Measurements from ENCODE around the gene AXIN1. TPM values are rescaled to one million over a fixed set of nuclear protein-coding genes. Genes with fewer than 3 reads are reported as not detected.

AXIN1 gene
- polyA plus RNA-seq, 1 donor = 12.4 TPM

DNA sequence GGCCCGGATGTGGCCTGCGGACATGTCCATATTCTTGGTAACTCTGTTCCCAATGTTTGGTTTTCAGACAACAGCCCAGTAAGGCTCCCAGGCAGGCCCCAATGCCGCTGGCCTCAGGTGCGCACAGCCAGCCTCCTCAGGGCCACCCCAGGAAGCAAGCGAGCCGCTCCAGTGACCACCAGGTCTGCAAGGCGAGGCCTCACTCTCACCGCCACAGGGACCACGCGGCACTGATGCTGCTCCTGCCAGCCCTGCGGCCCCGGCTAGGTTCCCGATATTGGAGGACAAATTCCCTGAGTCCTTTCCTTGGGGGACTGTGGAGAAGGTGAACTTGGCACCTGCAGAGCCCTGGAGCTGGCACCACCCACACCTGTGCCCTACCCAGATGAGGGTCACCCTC lies 50.6 kb downstream of the AXIN1 start:
- no peak for DNase-seq

DNA sequence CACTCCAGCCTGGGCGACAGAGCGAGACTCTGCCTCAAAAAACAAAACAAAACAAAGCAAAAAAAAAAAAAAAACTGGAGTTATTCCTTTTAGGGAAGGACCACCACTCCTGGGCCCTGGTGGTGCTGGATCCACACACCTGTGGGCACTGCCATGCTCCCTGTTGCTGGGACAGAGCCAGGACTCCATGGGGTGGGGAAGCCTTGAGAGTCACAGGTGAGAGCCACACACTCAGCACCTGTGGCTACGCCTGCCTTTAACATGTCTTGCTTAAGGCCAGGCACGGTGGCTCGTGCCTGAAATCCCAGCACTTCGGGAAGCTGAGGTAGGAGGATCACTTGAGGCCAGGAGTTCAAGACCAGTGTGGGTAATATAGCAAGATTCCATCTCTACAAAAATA lies 51.3 kb downstream of the AXIN1 start:
- DNase-seq = no peak

DNA sequence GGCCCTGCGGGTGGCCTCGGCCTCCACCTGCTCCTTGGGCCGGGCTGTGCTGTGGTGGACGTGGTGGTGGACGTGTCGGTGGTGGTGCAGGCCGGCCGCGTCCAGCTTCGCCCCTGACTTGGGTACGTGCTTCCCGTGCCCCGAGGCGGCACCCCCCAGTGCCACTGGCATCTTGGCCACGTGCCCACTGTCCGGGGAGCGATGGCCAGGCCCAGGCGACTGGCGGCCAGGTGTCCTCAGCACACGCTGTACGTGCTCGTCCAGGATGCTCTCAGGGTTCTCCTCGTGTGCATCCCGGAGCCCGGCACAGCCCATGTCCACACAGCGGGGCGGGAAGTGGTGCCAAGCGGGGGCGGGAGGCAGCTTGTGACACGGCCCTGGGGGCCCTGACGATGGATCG lies 54.7 kb downstream of the AXIN1 start:
- DNase-seq = no peak

DNA sequence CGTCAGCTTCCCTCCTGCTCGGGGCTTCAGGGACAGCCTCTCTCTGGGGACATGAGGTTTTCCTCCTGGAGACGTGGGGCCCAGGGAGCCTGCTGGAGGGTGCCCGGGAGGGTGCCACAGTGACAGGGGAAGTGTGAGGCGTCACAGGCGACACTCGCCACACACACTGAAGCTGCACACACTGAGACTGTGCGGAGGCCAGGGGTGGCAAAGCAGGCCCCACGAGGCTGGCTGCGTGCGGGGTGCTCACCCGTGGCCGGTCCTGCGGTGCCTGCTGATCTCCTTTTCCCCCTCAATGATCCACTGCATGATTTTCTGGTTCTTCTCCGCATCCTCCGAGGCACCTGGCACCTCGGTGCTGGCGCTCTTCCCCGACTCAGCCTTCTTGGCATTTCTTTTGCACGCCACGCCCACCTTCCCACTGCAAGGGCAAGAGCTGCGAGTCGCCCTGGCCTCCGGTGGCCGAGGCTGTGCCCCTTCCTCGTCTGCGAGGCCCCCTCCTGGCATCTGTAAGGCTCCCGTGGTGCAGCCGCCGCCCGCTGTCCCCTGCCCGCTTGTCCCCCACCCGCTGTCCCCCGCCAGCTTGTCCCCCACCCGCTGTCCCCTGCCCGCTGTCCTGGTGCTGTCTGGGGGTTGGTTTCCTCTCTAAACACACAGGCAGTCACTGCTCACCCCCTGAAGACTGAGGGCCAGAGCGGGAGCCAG lies 55.6 kb downstream of the AXIN1 start:
- no peak for DNase-seq

DNA sequence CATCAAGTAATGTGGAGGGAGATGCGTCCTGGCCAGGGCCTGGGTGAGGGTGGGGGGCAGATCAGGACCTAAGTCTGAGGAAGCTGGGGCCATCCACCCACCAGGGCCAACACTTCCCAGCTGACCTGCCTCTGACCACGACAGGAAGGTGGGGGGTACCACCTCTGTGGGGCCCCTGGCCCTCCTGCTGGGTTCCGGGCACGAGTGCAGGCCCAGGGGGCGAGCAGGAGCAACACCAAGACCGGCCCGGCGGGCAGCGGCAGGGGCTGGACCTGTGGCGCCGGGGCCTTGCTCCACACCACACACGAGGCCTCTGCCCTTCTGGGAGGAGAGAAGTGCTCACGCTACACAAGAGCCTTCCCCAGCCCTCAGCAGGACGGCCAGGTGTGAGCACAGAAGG lies 56.2 kb downstream of the AXIN1 start:
- DNase-seq = no peak

DNA sequence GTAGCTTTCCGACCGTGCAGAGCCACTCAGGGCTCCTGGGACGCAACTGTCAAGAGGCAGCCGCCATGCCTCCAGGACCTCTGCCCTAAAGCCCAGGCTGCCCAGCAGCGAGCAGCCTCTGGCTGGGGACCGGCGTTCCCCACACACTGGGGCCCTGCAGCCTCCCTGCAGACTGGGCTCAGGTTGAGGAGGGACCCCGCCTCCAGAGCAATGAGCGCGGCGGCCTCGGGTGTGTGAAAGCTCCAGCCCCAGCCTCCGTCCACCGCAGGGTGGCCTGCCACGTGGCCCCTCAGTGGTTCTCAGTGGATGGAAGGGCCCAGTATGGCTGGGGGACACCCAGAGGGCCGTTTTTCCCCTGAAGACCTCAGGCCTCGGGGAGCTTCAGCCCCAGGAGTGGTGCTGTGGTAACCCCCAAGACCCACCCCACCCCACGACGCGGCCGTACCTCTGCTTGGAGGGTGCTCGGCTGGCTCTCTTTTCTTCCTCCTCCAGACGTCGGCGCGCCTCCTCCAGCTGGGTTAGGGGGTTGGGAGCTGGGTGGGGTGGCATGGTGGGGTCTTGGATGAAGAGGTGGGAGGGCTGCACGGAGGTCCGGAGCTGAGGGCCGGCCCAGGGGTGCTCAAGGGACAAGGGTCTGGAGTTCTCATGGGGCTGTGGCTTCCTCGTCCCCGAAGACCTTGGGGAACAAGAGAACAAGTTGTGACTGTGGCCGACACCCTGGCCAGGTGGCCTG lies 59.3 kb downstream of the AXIN1 start:
- no peak for DNase-seq

DNA sequence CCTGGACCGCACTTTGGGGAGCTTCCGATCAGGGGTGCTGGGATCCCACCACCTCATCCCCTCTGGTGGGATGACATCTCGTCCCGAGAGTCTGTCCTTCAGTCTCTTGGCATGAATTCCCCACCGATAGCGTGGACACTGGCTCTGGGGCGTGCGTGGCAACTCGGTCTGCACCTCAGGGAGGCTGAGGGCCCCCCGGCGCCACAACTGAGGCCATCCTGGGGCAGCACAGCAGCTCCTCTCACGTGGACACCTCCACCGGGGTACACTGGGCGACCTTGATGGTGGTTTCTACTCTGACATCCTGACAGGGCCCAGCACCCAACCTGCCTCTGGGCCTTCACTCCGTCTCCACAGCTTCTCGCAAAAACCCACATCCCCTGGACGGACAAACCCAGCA lies 61.0 kb downstream of the AXIN1 start:
- DNase-seq = no peak

DNA sequence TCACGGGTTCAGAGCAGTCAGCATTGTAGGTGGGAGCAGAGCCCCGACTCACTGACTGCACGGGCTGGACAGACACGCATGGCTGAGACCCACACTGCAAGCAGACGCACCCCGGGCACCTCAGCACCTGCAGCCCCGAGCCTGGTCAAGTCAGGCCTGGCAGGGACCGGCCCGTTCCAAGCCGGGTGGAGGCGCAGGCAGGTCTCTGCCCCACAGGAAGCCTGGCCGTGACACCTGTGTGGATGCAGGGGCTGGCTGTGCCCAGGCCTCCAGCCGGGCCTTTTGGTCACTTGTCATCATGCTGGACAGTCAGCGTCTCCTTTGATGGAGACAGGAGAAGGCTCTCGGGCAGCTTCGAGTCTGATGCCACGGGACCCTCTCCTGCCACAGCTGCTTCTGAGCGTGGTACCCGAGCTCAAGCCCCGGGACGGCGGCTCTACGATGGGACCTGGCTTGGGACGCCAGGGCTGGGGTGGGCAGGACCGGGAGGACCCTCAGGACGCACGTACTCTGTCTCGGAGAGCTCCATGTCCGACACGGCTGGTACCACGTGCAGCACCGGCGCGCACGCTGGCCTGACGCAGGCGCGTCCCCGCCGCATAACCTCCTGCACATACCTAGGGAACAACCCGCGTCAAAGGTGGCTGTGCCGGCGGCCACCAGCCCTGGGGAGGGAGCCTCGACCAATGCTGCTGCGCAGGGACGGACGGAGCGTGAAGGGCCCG lies 61.7 kb downstream of the AXIN1 start:
- no peak for DNase-seq

DNA sequence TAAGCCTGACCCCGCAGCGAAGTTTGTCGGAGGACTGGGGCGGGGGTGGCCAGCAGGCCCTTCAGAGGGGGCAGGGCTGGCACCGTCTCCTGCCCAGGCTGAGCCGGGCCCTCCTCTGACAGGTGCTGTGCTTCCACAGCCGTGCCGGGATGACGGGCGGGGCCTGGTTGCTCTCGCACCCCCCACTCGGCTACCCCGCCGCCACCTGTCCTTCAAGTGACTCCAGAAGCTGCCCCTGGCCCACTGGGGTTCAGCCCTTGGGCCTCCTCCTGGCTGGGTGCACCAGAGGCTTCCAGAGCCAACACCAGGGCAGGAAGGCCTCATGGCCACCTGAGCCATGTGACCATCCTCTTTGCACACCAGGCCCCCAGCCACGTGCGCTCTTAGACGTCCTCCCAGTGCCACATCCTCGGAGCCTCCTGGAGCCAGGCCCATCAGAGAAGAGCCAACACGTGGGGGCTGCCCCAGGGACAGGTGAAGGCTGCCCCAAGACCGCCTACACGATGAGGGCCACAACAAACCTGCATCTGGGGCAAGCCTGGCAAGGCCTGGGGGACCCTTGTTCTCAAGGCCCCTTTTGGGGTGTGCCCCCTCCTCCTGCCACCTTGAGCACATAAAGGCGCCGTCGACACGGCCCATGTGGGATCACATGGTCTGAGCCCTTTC lies 62.4 kb downstream of the AXIN1 start:
- DNase-seq = no peak

DNA sequence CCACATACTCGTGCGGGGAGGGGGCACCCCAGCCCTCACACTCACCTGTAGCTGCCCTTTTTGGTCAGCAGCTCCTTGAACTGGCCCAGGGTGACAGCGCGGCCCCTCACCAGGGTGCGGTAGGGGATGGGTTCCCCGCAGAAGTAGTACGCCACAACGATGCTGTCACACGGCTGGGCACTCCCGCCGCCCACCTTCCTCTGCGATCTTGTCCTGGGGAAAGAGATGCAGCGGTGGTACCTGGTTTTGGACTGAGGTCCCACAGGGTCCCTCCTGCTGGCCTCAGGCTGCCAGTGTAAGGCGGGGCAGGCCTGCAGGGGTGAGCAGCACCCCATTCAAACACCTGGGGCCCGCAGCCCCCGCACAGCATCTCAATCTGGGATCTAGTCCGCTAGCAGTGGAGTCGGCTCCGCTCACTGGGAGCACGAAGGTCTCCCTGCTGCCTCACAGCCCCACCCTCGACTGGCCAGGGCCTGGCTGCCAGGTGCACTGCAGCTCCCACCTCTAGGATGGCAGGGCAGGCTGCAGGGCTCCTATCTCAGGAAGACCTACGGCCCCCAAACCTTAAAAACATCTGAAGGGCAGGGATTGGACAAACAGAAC lies 63.0 kb downstream of the AXIN1 start:
- no peak for DNase-seq

DNA sequence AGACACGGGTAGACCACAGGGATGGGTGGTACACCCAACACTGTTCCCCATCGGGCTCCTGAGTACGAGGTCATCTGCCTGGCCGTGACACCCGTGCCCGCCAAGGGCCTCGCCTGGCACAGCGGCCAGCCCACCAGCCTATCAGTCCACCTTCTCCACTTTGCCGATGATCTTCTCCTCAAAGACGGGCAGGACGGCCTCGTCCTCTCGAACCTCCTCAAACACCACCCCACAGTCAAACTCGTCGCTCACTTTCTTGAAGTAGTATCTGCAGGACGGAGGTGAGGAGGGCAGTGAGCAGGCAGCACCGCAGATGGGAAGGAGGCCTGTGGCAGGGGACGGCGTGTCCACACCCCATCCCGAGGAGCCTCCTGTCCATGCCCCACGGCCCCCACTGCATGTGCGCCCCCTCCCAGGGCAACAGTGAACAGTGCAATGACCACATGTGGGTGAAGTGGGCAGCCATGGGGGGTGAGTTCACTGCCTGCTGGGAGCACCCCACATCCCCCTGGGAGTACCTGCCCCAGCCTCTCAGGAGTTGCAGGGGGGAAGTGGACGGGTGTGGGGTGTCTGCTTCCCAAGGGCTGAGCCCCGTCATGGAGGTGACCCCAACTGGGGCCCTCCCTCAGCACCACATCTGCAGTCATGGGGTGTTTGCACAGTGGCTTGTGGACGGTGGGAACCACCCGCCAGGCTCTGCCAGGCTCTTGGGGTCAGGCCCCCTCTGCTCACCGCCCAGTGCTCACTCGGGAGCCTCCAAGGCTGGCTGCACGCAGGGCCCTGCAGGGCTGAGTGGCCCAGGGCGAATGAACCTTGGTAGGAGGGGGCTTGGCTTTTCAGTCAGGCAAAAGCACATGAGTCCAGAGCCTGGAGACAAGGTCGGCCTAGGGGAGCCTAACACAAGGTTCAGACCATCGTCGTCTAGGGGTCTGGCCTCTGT lies 64.3 kb downstream of the AXIN1 start:
- no peak for DNase-seq

DNA sequence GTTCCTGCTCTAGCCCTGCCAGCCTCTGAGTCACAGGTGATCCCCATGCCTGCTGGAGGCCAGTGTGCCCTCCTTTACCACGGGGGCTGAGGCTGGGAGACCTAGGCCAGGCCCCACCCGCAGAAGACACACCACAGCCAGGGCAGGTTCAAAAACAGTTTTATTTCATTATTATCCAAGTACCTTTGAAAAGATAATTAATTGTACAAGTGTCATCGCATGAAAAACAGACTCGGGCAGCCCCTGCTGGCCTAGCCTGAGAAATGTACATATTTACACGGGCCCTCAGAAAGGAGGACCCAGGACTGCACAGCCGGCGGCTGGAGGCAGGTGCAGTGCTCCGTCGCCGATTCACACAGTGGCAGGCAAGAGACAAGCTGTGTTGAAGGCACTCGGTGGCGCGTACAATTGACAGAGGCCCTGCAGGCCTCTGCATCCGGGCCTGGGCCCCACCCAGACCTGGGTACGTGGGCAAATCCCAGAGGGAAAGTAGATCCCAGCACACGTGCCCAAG lies 65.2 kb downstream of the AXIN1 start:
- no peak for DNase-seq

DNA sequence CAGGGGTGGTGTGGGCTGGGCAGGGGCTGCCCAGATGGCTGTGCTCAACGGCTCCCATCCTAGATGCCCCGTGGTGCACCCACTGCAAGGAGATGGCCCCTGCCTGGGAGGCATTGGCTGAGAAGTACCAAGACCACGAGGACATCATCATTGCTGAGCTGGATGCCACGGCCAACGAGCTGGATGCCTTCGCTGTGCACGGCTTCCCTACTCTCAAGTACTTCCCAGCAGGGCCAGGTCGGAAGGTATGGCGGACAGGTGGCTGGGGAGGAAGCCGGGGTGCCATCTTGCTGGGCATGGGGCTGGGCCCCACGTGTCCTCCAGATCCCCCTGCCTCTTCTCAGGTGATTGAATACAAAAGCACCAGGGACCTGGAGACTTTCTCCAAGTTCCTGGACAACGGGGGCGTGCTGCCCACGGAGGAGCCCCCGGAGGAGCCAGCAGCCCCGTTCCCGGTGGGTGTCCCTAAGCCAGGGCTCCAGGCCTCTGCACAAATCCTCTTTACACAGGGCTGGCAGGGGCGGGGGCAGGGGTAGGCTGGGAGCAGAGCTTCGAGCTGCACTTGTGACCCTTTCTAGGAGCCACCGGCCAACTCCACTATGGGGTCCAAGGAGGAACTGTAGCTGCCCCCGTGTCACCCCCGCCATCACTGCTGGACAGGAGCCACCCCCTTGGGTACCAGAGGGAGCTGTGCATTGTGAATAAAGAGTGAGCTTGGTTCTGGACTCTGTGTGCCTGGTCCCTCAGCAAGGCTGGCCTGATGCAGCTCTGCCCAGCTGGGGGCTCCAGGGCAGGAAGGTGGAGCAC lies 65.8 kb downstream of the AXIN1 start:
- no peak for DNase-seq

DNA sequence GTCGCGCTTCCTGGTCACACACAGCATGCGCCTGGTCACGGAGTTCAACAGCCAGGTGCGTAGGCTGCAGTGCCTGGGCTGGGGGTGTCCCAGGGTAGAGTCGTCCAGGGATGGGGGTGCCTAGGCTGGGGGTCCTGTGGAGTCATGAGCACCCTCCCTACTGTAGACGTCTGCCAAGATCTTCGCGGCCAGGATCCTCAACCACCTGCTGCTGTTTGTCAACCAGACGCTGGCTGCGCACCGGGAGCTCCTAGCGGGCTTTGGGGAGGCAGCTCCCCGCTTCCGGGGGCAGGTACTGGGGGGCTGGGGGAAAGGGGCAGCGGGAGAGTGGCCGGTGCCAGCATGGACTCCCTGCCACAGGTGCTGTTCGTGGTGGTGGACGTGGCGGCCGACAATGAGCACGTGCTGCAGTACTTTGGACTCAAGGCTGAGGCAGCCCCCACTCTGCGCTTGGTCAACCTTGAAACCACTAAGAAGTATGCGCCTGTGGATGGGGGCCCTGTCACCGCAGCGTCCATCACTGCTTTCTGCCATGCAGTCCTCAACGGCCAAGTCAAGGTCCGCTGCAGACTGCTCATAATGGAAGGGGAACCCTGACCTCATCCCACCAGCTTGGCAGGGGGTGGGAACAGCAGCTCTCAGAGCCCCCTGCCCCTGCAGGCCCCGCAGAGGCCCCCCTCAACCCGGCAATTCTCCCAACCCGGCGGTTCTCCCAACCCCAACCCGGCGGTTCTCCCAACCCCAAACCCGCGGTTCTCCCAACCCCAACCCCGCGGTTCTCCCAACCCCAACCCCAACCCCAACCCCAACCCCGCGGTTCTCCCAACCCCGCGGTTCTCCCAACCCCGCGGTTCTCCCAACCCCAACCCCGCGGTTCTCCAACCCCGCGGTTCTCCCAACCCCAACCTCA lies 67.1 kb downstream of the AXIN1 start:
- no peak for DNase-seq

DNA sequence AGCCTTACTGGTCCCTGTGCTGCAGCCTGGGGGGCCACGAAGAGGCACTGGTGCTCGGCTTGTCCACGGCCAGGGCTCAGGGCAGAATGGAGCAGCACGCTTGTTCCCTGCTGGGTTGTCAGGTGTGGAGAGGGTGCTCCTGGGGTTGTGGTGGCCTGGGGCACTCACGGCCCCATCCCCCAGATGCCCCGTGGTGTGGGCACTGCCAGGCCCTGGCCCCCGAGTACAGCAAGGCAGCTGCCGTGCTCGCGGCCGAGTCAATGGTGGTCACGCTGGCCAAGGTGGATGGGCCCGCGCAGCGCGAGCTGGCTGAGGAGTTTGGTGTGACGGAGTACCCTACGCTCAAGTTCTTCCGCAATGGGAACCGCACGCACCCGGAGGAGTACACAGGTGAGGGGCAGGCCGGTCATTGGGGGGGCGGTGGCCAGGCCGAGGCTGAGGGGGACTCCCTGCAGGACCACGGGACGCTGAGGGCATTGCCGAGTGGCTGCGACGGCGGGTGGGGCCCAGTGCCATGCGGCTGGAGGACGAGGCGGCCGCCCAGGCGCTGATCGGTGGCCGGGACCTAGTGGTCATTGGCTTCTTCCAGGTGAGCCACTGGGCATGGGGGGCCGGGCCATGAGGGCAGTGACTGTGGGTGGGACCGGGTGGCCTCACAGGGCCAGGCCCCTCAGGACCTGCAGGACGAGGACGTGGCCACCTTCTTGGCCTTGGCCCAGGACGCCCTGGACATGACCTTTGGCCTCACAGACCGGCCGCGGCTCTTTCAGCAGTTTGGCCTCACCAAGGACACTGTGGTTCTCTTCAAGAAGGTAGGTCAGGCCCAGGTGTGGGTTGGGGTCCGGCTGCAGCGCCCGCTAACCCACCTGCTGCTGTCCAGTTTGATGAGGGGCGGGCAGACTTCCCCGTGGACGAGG lies 68.1 kb downstream of the AXIN1 start:
- no peak for DNase-seq

DNA sequence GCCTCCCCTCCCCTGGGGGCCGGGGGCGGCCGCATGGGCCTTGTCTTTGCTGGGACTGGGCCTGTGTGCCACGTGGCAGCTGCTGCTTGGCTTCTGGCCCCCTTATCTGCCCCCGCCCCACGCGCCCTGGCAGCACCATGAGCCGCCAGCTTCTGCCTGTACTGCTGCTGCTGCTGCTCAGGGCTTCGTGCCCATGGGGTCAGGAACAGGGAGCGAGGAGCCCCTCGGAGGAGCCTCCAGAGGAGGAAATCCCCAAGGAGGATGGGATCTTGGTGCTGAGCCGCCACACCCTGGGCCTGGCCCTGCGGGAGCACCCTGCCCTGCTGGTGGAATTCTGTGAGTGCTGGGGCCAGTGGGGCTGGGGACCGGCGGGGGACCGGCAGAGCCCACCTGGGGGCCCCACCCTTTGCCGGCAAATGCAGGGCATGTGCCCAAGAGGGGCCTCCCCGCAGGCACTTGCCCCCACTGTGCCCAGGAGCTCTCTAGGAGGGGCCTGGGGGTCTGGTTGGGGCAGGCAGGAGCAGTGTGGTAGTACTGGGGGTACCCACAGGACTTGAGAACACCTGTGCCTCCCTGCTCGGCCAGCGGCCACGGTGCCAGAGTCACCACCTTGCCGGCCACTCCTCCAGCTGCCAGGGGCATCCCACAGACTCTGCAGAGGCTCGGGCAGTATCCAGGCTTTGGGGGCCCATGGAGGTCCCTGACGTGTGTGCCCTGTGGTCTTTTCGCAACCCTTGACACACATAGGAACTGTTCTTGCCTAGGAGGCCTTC lies 69.3 kb downstream of the AXIN1 start, which contains the start of gene PDIA2:
TSS of gene PDIA2 (plus strand) at position 132 of the 773 bp plus-strand sequence. CDS start at position 138, 6 bp downstream.
- no peak for DNase-seq

DNA sequence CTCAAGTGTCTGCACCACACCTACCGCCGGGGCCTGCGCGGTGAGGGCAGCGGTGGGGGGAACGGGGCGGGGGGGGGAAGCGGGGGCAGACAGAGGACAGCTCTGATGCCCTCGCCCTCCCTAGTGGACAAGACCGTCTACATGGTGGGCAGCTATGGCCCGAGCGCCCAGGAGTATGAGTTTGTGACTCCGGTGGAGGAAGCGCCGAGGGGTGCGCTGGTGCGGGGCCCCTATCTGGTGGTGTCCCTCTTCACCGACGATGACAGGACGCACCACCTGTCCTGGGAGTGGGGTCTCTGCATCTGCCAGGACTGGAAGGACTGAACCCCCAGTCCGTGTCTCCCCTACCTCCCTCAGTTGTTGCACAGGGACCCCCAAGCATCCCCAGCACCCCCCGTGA lies 70.0 kb downstream of the AXIN1 start:
- no peak for DNase-seq

Data from hindlimb muscle (tissue), 1 donor.